GM12878 (cell line): ENCODE results near the gene EVPLL. TPM values are rescaled to one million over a fixed set of nuclear protein-coding genes. Genes with fewer than 3 reads are reported as not detected.

Source experiments
- ATAC-seq: fragments of 200-7000 bp; cut with Tn5 transposase; 3 replicates; pipeline ENCODE4 v1.9.1; 2020; ENCODE audit warnings: mild to moderate bottlenecking, moderate library complexity
- BruUV-seq: library from RNA; stranded (reverse); fragments of 400-500 nt; replicated peaks from 2 replicates; lab custom pipeline; 2021; lab: Mats Ljungman, UMichigan
- CTCF ChIA-PET: fragments of 300-600 bp; sonication (Branson Sonifier 250); formaldehyde crosslinking; extraction: SDS; loops from one replicate; lab custom pipeline; 2021; ENCODE audit warnings: inconsistent platforms; lab: Yijun Ruan, JAX
- POLR2A ChIA-PET: fragments of 350-600 bp; formaldehyde crosslinking; extraction: SDS; loops from one replicate; lab custom pipeline; 2021; ENCODE audit warnings: inconsistent platforms; lab: Charles Lee
- RAD21 ChIA-PET: fragments of 300-600 bp; sonication (Branson Sonifier 250); formaldehyde crosslinking; loops from one replicate; lab custom pipeline; 2023; ENCODE audit warnings: antibody characterized with exemption; ENCODE audit not compliant: unreplicated experiment; lab: Charles Lee
- SMC1A ChIA-PET: fragments of 300-600 bp; sonication (Branson Sonifier 250); formaldehyde crosslinking; loops from one replicate; lab custom pipeline; 2023; ENCODE audit not compliant: unreplicated experiment, uncharacterized antibody; lab: Charles Lee
- DNase-seq: peaks from one replicate; pipeline ENCODE4 v3.0.0-alpha.2; 2011; ENCODE audit warnings: low read depth, low spot score
- FAIRE-seq: peaks from 3 replicates; lab custom pipeline; 2011; peaks lifted over from hg19 to GRCh38; lab: Jason Lieb, UNC
- H2AFZ ChIP-seq: 2 replicates; pipeline ENCODE4 v1.6.0; 2011; ENCODE audit warnings: low read depth, low read length, control low read depth; ENCODE audit not compliant: control insufficient read depth
- H3K27ac ChIP-seq: 2 replicates; pipeline ENCODE4 v1.5.1; 2011; ENCODE audit warnings: control low read depth; ENCODE audit not compliant: control insufficient read depth, insufficient read depth
- H3K27me3 ChIP-seq, 2 experiments: replicated peaks in 1 of 2; 2 replicates each; pipeline versions ENCODE4 v1.6.0 to v1.6.1; 2011; ENCODE audit warnings: low read length in 1 of 2; ENCODE audit not compliant: control insufficient read depth in 2 of 2, insufficient read depth in 2 of 2
- H3K36me3 ChIP-seq, 2 experiments: 2 replicates each; pipeline ENCODE4 v1.5.1; 2011; ENCODE audit warnings: low read length in 1 of 2; ENCODE audit not compliant: control insufficient read depth in 2 of 2, insufficient read depth in 2 of 2
- H3K4me1 ChIP-seq: 2 replicates; pipeline ENCODE4 v1.6.1; 2011; ENCODE audit warnings: mild to moderate bottlenecking, low read length, moderate library complexity, mixed read lengths; ENCODE audit not compliant: control insufficient read depth, insufficient read depth
- H3K4me2 ChIP-seq: 2 replicates; pipeline ENCODE4 v1.6.0; 2011; ENCODE audit warnings: control low read depth; ENCODE audit not compliant: control insufficient read depth, insufficient read depth
- H3K4me3 ChIP-seq: fragments of 200-600 bp; sonication (generic); 2 replicates; pipeline ENCODE4 v1.5.1; 2016
- H3K79me2 ChIP-seq: 2 replicates; pipeline ENCODE4 v1.6.0; 2011; ENCODE audit warnings: low read length; ENCODE audit not compliant: control insufficient read depth, insufficient read depth
- H3K9ac ChIP-seq: 2 replicates; pipeline ENCODE4 v1.8.0; 2011; ENCODE audit warnings: low read length, control low read depth, mixed read lengths; ENCODE audit not compliant: control insufficient read depth, insufficient read depth
- H3K9me3 ChIP-seq: replicated peaks from 3 replicates; pipeline ENCODE4 v1.5.1; 2011; ENCODE audit warnings: mild to moderate bottlenecking, low read length; ENCODE audit not compliant: control insufficient read depth, insufficient read depth
- H4K20me1 ChIP-seq: 2 replicates; pipeline ENCODE4 v1.6.0; 2011; ENCODE audit not compliant: control insufficient read depth, insufficient read depth
- CHD2 ChIP-seq: IDR thresholded peaks from 2 replicates; pipeline ENCODE4 v1.6.1; 2011; ENCODE audit warnings: low read depth, low read length, improper control_type of control experiment, borderline replicate concordance
- IKZF1 ChIP-seq: fragments of 450-650 bp; conservative IDR thresholded peaks from 2 replicates; pipeline ENCODE4 v1.6.1; 2017; ENCODE audit warnings: antibody characterized with exemption, mild to moderate bottlenecking
- IKZF2 ChIP-seq, 2 experiments: fragments of 450-650 bp; IDR thresholded peaks; 2 replicates each; pipeline ENCODE4 v1.6.1; 2017; ENCODE audit warnings: mild to moderate bottlenecking in 2 of 2, moderate library complexity in 2 of 2
- RAD21 ChIP-seq: IDR thresholded peaks from 2 replicates; pipeline ENCODE4 v1.6.1; 2011; ENCODE audit warnings: mild to moderate bottlenecking, low read depth, low read length, moderate library complexity; ENCODE audit not compliant: insufficient read depth
- RFX5 ChIP-seq: IDR thresholded peaks from 2 replicates; pipeline ENCODE4 v1.6.1; 2011; ENCODE audit warnings: low read depth, low read length, improper control_type of control experiment
- RUNX3 ChIP-seq: IDR thresholded peaks from 2 replicates; pipeline ENCODE4 v1.6.1; 2012; ENCODE audit warnings: low read length, inconsistent platforms
- ZBED1 ChIP-seq: IDR thresholded peaks from 2 replicates; pipeline ENCODE4 v1.6.1; 2016; ENCODE audit warnings: borderline replicate concordance
- ZNF207 ChIP-seq: fragments of 450-650 bp; IDR thresholded peaks from 2 replicates; pipeline ENCODE4 v1.6.1; 2014; ENCODE audit warnings: antibody characterized with exemption, mild to moderate bottlenecking, borderline replicate concordance
- WGBS: methylation state at CpG from one replicate; pipeline ENCODE4 v1.1.6; 2016; ENCODE audit warnings: low lambda C conversion rate; ENCODE audit not compliant: insufficient replicate concordance, insufficient coverage; ENCODE audit errors: missing lambda C conversion rate; 5-methylcytosine and 5-hydroxymethylcytosine counted together
- in situ Hi-C: fragments of 300-500 bp; cut with MboI; formaldehyde crosslinking; loops from 9 replicates; pipeline ENCODE4 v1.14.3; 2018; ENCODE audit warnings: mixed read lengths
- intact Hi-C: fragments of 100-400 bp; cut with micrococcal nuclease; formaldehyde crosslinking; loops from one replicate; pipeline ENCODE4 v1.14.2; 2022; ENCODE audit not compliant: unreplicated experiment
- polyA plus RNA-seq, 11 experiments: library from polyadenylated mRNA; depleted of rRNA in 4 of 11; unstranded in 6 of 11; stranded (reverse) in 5 of 11; fragments of >200 nt; fragmentation: Nextera tagmentation in 4 of 11; fragmentation: Illumina TruSeq in 1 of 11; extraction: Ambion mirVana in 4 of 11; extraction: Trizol in 1 of 11; gene quantifications; 1 replicate in 1 of 11; 2 replicates in 10 of 11; pipeline versions ENCODE4 v1.2.1 to v1.2.3, GENCODE V29; 2011 to 2016; ENCODE audit warnings: inconsistent platforms in 2 of 11, missing spikeins in 2 of 11, low read depth in 1 of 11
- total RNA-seq, 4 experiments: library from RNA; depleted of rRNA in 3 of 4; stranded (reverse); fragments of >200 nt in 3 of 4; fragmentation: Illumina TruSeq in 1 of 4; extraction: Trizol in 1 of 4; gene quantifications; 2 replicates each; pipeline versions ENCODE4 v1.2.1 to v1.2.3, GENCODE V29; 2013 to 2021
- TF ChIP-seq, protein P1 (sequence below), 3 experiments: IDR thresholded peaks in 2 of 3; conservative IDR thresholded peaks in 1 of 3; 2 replicates each; pipeline ENCODE4 v1.5.1; 2011; ENCODE audit warnings: low read depth in 3 of 3, low read length in 3 of 3, mild to moderate bottlenecking in 3 of 3, control low read depth in 2 of 3, moderate library complexity in 2 of 3, inconsistent platforms in 1 of 3, mixed read lengths in 1 of 3; ENCODE audit not compliant: control insufficient read depth in 2 of 3, insufficient read depth in 1 of 3; ENCODE audit errors: extremely low read depth in 1 of 3

The EVPLL gene
- total and polyA plus RNA-seq, 10 of the 15 experiments (the other 5 are each of a cell fraction or from before 2014, with no cell fraction given): not detected

DNA sequence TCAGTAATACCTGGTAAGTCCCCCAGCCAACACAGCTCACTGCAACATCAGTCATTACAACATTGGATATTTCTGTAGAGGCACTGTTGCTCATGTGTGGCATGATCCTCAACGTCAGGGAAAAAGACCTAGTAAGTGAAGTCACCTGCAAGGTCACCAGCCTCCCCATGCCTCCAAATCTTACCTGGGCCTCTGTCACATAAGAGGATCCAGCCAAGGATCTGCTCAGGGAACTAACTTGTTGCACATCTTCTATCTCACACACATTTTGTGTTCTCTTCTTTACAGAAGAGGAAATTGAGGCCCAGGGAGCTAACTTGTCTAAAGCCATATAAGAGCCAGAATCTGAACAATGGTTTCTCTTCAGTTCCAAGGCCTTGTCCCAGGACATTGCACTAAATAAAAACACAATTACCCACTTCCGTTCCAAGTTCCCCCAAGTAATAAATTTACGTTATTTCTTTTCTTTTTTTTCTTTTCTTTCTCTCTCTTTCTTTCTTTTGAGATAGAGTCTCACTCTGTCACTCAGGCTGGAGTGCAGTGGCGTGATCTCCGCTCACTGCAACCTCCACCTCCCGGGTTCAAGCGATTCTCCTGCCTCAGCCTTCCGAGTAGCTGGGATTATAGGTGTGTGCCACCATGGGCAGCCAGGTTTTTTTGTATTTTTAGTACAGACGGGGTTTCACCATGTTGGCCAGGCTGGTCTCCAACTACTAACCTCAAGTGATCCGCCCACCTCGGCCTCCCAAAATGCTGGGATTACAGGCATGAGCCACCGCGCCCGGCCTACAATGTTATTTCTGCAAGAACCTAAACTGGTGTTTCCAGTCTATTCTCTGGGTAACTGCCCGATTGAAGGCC lies 15.5 kb upstream of the EVPLL start:
- Histone ChIP-seq H3K27ac (peak overlapping the region; percentile 64; the same call in 1 of the 2 replicates), H3K9me3 (no peaks in the 10 kb centered on the region), H3K79me2 (peaks cover 15% of the 10 kb centered on the region), H3K27me3 (no peaks in the 10 kb centered on the region), H3K9ac (peak overlapping the region; percentile 81), H2AFZ (peak overlapping the region; percentile 85), H3K36me3 (no peaks in the 10 kb centered on the region; a peak in 1 of 4 replicates), H3K4me2 (peak overlapping the region; percentile 92), H4K20me1 (no peaks in the 10 kb centered on the region), H3K4me3 (peak overlapping the region; percentile 88), H3K4me1 (0 out of 2 replicates have a peak, but pooled peaks cover 3% of the 10 kb centered on the region)
- BruUV-seq: no TSS peak
- intact Hi-C loops (no loop called here), in situ Hi-C loops (no loop called here)
- 75% methylated on average over 15 of the region's 15 CpGs for WGBS
- no peak for TF ChIP-seq ZNF207
- no peak for TF ChIP-seq CHD2
- no peak for TF ChIP-seq RFX5
- no peak for TF ChIP-seq ZBED1
- no peak for FAIRE-seq
- RAD21 ChIA-PET: no interaction called here
- SMC1A ChIA-PET: interaction anchor here (1.2 to 1.4 kb wide), 2 partner anchors 48 to 113 kb away, joined by 3 read pairs; no protein-coding TSS in a partner anchor
- no peak for DNase-seq
- POLR2A ChIA-PET: interaction anchor here (1.4 kb wide), 1 partner anchor 49 kb away, joined by 5 read pairs; no protein-coding TSS in a partner anchor
- no peak for ATAC-seq
- CTCF ChIA-PET: interaction anchor here (0.9 kb wide), 1 partner anchor 113 kb away, joined by 3 read pairs; no protein-coding TSS in a partner anchor

DNA sequence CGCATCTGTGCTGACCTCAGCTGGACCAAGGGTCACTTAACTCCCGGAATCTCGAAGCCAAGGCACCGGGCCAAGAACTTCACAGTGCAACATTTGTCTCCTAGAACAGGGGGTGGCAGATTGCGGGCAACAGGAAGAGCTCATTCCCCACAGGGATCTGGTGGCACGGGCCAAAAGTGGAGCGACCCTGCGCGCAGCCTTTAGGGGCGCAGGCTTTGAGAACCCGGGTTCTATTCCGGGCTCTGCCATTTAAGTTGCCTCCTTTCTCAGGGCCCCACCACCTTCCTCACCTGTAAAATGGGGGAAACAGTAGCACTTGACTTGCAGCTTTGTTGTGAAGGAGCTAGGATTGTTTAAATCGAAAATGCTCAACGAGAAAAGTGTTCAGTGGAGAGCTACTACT lies 14.9 kb upstream of the EVPLL start:
- intact Hi-C loops: no loop called here

More for the DNA sequence above, 14.9 kb upstream of the EVPLL start:
- ChIA-PET RAD21 (no interaction called here), SMC1A (interaction anchor here (1.2 to 1.4 kb wide), 2 partner anchors 49 to 114 kb away, joined by 3 read pairs; no protein-coding TSS in a partner anchor), CTCF (interaction anchor here (0.9 kb wide), 1 partner anchor 114 kb away, joined by 3 read pairs; no protein-coding TSS in a partner anchor), POLR2A (interaction anchor here (1.4 kb wide), 1 partner anchor 49 kb away, joined by 5 read pairs; no protein-coding TSS in a partner anchor)
- in situ Hi-C loops: no loop called here
- TF ChIP-seq IKZF2 (IDR thresholded peaks at IDR 0.05) (no peak), IKZF1 (no peak), RAD21 (no peak), RUNX3 (0 out of 2 replicates have a peak, but pooled peaks have one; percentile 2)
- TF ChIP-seq, protein P1, sequence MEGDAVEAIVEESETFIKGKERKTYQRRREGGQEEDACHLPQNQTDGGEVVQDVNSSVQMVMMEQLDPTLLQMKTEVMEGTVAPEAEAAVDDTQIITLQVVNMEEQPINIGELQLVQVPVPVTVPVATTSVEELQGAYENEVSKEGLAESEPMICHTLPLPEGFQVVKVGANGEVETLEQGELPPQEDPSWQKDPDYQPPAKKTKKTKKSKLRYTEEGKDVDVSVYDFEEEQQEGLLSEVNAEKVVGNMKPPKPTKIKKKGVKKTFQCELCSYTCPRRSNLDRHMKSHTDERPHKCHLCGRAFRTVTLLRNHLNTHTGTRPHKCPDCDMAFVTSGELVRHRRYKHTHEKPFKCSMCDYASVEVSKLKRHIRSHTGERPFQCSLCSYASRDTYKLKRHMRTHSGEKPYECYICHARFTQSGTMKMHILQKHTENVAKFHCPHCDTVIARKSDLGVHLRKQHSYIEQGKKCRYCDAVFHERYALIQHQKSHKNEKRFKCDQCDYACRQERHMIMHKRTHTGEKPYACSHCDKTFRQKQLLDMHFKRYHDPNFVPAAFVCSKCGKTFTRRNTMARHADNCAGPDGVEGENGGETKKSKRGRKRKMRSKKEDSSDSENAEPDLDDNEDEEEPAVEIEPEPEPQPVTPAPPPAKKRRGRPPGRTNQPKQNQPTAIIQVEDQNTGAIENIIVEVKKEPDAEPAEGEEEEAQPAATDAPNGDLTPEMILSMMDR (IDR thresholded peaks at IDR 0.05 in 2 of 3, conservative IDR thresholded peaks at IDR 0.05 in 1 of 3; ENCODE audit: control insufficient read depth in 2 of 3, extremely low read depth in 1 of 3, insufficient read depth in 1 of 3, low read depth in 3 of 3, low read length in 3 of 3): 0 out of 6 replicates have a peak, but pooled peaks of 1 of the 3 experiments have one; percentile 15
- TSS peak; percentile 84 for BruUV-seq
- Histone ChIP-seq H3K4me2 (peak overlapping the region; percentile 92), H3K27me3 (no peaks in the 10 kb centered on the region), H4K20me1 (no peaks in the 10 kb centered on the region), H3K4me1 (0 out of 2 replicates have a peak, but pooled peaks cover 3% of the 10 kb centered on the region), H3K4me3 (peak overlapping the region; percentile 88), H3K79me2 (peaks cover 15% of the 10 kb centered on the region), H2AFZ (peak overlapping the region; percentile 85), H3K9me3 (no peaks in the 10 kb centered on the region), H3K27ac (peak overlapping the region; percentile 64), H3K9ac (peak overlapping the region; percentile 81), H3K36me3 (no peaks in the 10 kb centered on the region; a peak in 1 of 4 replicates)
- FAIRE-seq (no peak), ATAC-seq (peak; percentile 25), DNase-seq (no peak)
- 6% methylated on average over 14 of the region's 14 CpGs for WGBS
